22Rv1 (cell line): ENCODE measurements around the gene OR8A1.

Experiments used
- CTCF ChIP-seq: fragments of 450-650 bp; IDR thresholded peaks from 2 replicates; pipeline ENCODE4 v1.5.1; 2017; ENCODE audit warnings: mild to moderate bottlenecking
- ZFX ChIP-seq: fragments of 450-650 bp; IDR thresholded peaks from 2 replicates; pipeline ENCODE4 v1.6.1; 2017; ENCODE audit warnings: antibody characterized with exemption, borderline replicate concordance

- TF ChIP-seq CTCF (no peak), ZFX (no peak)
Observed at GRCh38 chr11:124608147-124608546, 38.4 kb downstream of the OR8A1 start.
